Spleen (tissue), 11 donors: ENCODE data around the gene CARMIL3. TPM values are rescaled to one million over a fixed set of nuclear protein-coding genes. Genes with fewer than 3 reads are reported as not detected.

Experiments
- DNase-seq: peaks from one replicate; pipeline ENCODE4 v3.0.0-alpha.2; 2020
- H3K27ac ChIP-seq, 8 donors: fragments of 200-600 bp; sonication (generic) in 7 of 8; 1 replicate in 4 of 8; 2 replicates in 4 of 8; pipeline versions ENCODE4 v1.5.0 to v1.8.0; 2016 to 2021; ENCODE audit warnings: inconsistent platforms in 4 of 8, mild to moderate bottlenecking in 4 of 8, moderate library complexity in 1 of 8
- H3K27me3 ChIP-seq, 7 donors: fragments of 200-600 bp; sonication (generic) in 6 of 7; replicated peaks in 1 of 7; 1 replicate in 4 of 7; 2 replicates in 3 of 7; pipeline versions ENCODE4 v1.5.0 to v1.8.0; 2016 to 2021; ENCODE audit warnings: inconsistent platforms in 3 of 7, mild to moderate bottlenecking in 1 of 7
- H3K36me3 ChIP-seq, 6 donors: fragments of 200-600 bp; sonication (generic) in 5 of 6; 1 replicate in 4 of 6; 2 replicates in 2 of 6; pipeline versions ENCODE4 v1.5.0 to v1.8.0; 2016 to 2021; ENCODE audit warnings: inconsistent platforms in 2 of 6
- H3K4me1 ChIP-seq, 6 donors: fragments of 200-600 bp; sonication (generic) in 5 of 6; 1 replicate in 3 of 6; 2 replicates in 3 of 6; pipeline versions ENCODE4 v1.5.0 to v1.8.0; 2016 to 2021; ENCODE audit warnings: inconsistent platforms in 3 of 6
- H3K4me3 ChIP-seq, 8 donors: fragments of 200-600 bp; sonication (generic) in 7 of 8; 1 replicate in 4 of 8; 2 replicates in 4 of 8; pipeline versions ENCODE4 v1.5.0 to v1.8.0; 2016 to 2021; ENCODE audit warnings: inconsistent platforms in 4 of 8, mild to moderate bottlenecking in 4 of 8, moderate library complexity in 2 of 8
- H3K9me3 ChIP-seq, 8 donors: fragments of 200-600 bp; sonication (generic) in 7 of 8; 1 replicate in 4 of 8; 2 replicates in 4 of 8; pipeline versions ENCODE4 v1.5.0 to v1.8.0; 2016 to 2021; ENCODE audit warnings: inconsistent platforms in 4 of 8
- POLR2A ChIP-seq, 3 donors: fragments of 450-650 bp; IDR thresholded peaks; one replicate each; pipeline ENCODE4 v1.5.1; 2017; ENCODE audit warnings: antibody characterized with exemption in 3 of 3, mild to moderate bottlenecking in 1 of 3
- POLR2AphosphoS5 ChIP-seq, 3 donors: sonication (generic); formaldehyde crosslinking; IDR thresholded peaks; one replicate each; pipeline ENCODE4 v1.5.1; 2017; ENCODE audit warnings: antibody characterized with exemption in 3 of 3
- WGBS, 5 donors: extraction: QIAGEN DNeasy Blood & Tissue Kit in 3 of 5; methylation state at CpG; one replicate each; pipeline versions ENCODE4 v1.1.5 to v1.1.7; 2013 to 2018; 5-methylcytosine and 5-hydroxymethylcytosine counted together
- intact Hi-C: fragments of 100-400 bp; cut with DNase I; formaldehyde crosslinking; loops from one replicate; pipeline ENCODE4 v1.15.0; 2023; ENCODE audit warnings: low total_unique reads
- polyA plus RNA-seq, 3 donors: library from polyadenylated mRNA; stranded (reverse); fragments of 200-250 nt; gene quantifications; one replicate each; pipeline ENCODE4 v1.2.1, GENCODE V29; 2013
- total RNA-seq, 7 donors: library from RNA; depleted of rRNA in 3 of 7; stranded (reverse); fragments of >200 nt in 3 of 7; fragmentation: NEBNext Ultra II Directional in 4 of 7; extraction: Animal tissue kit (Norgen Biotek cat#: 25700) in 4 of 7; gene quantifications; one replicate each; pipeline versions ENCODE4 v1.1.0 to v1.2.1, GENCODE V29; 2016 to 2021
- TF ChIP-seq, protein P1 (sequence below), 11 experiments: fragments of 200-600 bp in 7 of 11; fragments of 450-650 bp in 4 of 11; sonication (generic) in 4 of 11; IDR thresholded peaks in 8 of 11; conservative IDR thresholded peaks in 3 of 11; 1 replicate in 7 of 11; 2 replicates in 4 of 11; pipeline versions ENCODE4 v1.4.0 to v1.8.0; 2016 to 2021; ENCODE audit warnings: antibody characterized with exemption in 11 of 11, inconsistent platforms in 4 of 11, mild to moderate bottlenecking in 1 of 11
- donor health status: healthy with polysubstance abuse.
- donor health status: DM: no; HTN: no; CAD: no; lungs with moderate emphysema.
- donor health status: DM: no; HTN: no; CAD: no.
- donor health status: Bipolar disorder and iron deficiency.
- donor health status: healthy.
- donor health status: DM: no; HTN: no; CAD: no.
- donor health status: DM: yes; HTN: yes; CAD: no.

CARMIL3 gene
- total and polyA plus RNA-seq, 10 donors, result 0.39 to 3.2 (median 1.4) TPM

DNA sequence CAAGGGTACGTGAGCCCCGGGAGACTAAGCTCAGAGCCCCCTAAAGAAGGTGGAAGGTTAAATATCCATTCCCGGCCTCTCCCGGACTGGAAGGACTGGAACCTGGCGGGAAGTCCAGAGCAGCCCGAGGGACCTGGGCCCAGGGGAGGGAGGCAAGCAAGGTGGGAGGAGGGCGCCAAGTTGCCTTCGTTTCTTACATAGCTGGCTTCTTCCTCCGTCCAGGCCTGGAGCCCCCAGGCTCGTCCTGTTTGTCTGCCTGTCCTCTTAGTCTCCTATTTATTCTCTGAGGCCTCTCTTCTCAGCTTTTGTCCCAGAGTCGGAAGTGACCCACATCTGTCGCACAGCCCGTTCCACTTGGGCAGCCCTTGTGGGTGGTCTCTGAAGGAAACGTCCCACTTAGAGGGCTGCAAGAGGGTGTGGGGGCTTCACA lies 43.0 kb downstream of the CARMIL3 start:
- Histone ChIP-seq H3K9me3 (no peaks in the 10 kb centered on the region), H3K36me3 (peaks cover 0 to 34% (median 23%) of the 10 kb centered on the region in 6 donors), H3K27ac (peak overlapping the region; percentile 96 to 100 (median 99)), H3K4me1 (peaks cover 10 to 52% (median 34%) of the 10 kb centered on the region in 6 donors), H3K4me3 (peak overlapping the region; percentile 63 to 91 (median 77)), H3K27me3 (no peaks in the 10 kb centered on the region)
- TF ChIP-seq POLR2A (IDR thresholded peaks at IDR 0.05), result no peak
- TF ChIP-seq, protein P1, sequence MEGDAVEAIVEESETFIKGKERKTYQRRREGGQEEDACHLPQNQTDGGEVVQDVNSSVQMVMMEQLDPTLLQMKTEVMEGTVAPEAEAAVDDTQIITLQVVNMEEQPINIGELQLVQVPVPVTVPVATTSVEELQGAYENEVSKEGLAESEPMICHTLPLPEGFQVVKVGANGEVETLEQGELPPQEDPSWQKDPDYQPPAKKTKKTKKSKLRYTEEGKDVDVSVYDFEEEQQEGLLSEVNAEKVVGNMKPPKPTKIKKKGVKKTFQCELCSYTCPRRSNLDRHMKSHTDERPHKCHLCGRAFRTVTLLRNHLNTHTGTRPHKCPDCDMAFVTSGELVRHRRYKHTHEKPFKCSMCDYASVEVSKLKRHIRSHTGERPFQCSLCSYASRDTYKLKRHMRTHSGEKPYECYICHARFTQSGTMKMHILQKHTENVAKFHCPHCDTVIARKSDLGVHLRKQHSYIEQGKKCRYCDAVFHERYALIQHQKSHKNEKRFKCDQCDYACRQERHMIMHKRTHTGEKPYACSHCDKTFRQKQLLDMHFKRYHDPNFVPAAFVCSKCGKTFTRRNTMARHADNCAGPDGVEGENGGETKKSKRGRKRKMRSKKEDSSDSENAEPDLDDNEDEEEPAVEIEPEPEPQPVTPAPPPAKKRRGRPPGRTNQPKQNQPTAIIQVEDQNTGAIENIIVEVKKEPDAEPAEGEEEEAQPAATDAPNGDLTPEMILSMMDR (IDR thresholded peaks at IDR 0.05 in 8 of 11, conservative IDR thresholded peaks at IDR 0.05 in 3 of 11), result peak in 1 of 11 experiments; percentile 4
- intact Hi-C loops, result loop anchor here (5.0 kb wide), 1 partner anchor 83 kb away; no protein-coding TSS in a partner anchor
- DNase-seq, result peak; percentile 83
- 0 to 3% (median 3%) methylated on average over 12 to 14 of the region's 14 CpGs for WGBS, 5 donors

DNA sequence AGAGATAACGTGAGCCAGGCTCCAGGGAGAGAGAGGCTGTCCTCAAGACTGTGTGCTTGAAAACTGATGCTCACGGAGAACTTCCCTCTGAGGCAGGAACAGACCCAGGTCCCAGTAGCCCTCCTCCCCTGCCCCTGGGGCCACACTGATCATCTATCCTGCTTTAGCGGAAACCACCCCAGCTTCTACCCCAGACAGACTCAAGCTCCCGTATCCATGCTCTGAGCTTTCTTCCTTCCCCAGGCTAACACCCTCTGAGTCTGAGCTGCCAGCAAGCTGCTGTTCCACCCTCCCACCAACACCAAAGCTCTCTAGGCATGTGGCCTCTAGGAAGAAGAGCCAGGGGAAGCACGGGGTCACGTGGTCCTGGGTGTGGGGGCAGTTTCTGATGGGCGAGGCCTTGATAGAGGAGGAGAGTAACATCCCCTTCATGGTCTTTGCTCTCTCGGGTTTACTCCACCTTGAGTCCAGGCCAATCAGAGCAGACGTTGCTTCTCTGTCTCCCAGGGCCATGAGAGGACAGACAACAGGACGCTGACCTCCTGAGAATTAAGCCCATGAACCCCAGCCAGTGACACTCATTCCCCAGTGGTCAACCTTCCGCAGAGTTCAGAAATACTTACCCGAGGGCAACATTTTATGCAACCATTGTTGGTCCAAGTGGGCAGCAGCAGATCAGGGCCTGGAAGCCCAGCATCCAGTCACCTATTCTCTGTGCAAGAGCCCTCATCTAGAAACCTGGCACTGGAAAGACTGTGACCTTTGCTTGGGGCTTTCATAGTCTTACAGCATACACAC lies 43.7 kb downstream of the CARMIL3 start:
- Histone ChIP-seq H3K4me1 (peaks cover 10 to 52% (median 31%) of the 10 kb centered on the region in 6 donors), H3K27ac (peak overlapping the region; percentile 96 to 100 (median 99)), H3K9me3 (no peaks in the 10 kb centered on the region), H3K36me3 (peaks cover 0 to 40% (median 29%) of the 10 kb centered on the region in 6 donors), H3K4me3 (peak overlapping the region; percentile 63 to 91 (median 77)), H3K27me3 (no peaks in the 10 kb centered on the region)
- DNase-seq, result peak; percentile 92
- intact Hi-C loops, result no loop called here
- WGBS, 5 donors, result 19 to 34% (median 30%) methylated on average over 11 to 12 of the region's 12 CpGs
- TF ChIP-seq POLR2AphosphoS5 (IDR thresholded peaks at IDR 0.05) (peak in 2 of 3 donors; percentile 87 to 91), POLR2A (IDR thresholded peaks at IDR 0.05) (no peak)
- TF ChIP-seq, protein P1 (IDR thresholded peaks at IDR 0.05 in 8 of 11, conservative IDR thresholded peaks at IDR 0.05 in 3 of 11), result peak in 1 of 11 experiments; percentile 5

GRCh38 chr14:24096545-24097181 lies 44.9 kb downstream of the CARMIL3 start:
- intact Hi-C loops, result no loop called here

More at GRCh38 chr14:24096545-24097181, 44.9 kb downstream of the CARMIL3 start:
- H3K27me3 ChIP-seq, result no peaks in the 10 kb centered on the region
- peak; percentile 36 for DNase-seq
- H3K4me3 ChIP-seq, result no peak overlapping the region
- H3K27ac ChIP-seq, result peak overlapping the region in 3 of 8 donors; percentile 97 to 100 (median 99)
- TF ChIP-seq, protein P1 (IDR thresholded peaks at IDR 0.05 in 8 of 11, conservative IDR thresholded peaks at IDR 0.05 in 3 of 11), result no peak
- TF ChIP-seq POLR2A (IDR thresholded peaks at IDR 0.05), result no peak
- TF ChIP-seq POLR2AphosphoS5 (IDR thresholded peaks at IDR 0.05), result no peak
- WGBS, 5 donors, result 91 to 97% (median 96%) methylated on average over 8 of the region's 8 CpGs
- no peaks in the 10 kb centered on the region for H3K9me3 ChIP-seq
- peaks cover 0 to 52% (median 36%) of the 10 kb centered on the region in 6 donors for H3K36me3 ChIP-seq
- H3K4me1 ChIP-seq, result peaks cover 10 to 48% (median 27%) of the 10 kb centered on the region in 6 donors
